Inferior parietal cortex (tissue), 1 donor: ENCODE measurements around the gene LCE3C.
"Not testable (repeated sequence)": the region's sequence is repeated elsewhere in the genome, so short reads cannot be mapped to it uniquely, and the experiment has no call there.

Experiments used
- DNase-seq: peaks from one replicate; pipeline ENCODE4 v3.0.0-alpha.2; 2016; ENCODE audit errors: extremely low spot score

The LCE3C gene

GRCh38 chr1:152599934-152600333, at the start of gene LCE3C:
Gene LCE3C, plus strand, starts transcription at chr1:152600234. Its CDS starts 498 bp downstream, at chr1:152600732.
- DNase-seq: no peak

- DNase-seq: no peak
Measured at GRCh38 chr1:152565115-152565514, 34.9 kb upstream of the LCE3C start.

DNA sequence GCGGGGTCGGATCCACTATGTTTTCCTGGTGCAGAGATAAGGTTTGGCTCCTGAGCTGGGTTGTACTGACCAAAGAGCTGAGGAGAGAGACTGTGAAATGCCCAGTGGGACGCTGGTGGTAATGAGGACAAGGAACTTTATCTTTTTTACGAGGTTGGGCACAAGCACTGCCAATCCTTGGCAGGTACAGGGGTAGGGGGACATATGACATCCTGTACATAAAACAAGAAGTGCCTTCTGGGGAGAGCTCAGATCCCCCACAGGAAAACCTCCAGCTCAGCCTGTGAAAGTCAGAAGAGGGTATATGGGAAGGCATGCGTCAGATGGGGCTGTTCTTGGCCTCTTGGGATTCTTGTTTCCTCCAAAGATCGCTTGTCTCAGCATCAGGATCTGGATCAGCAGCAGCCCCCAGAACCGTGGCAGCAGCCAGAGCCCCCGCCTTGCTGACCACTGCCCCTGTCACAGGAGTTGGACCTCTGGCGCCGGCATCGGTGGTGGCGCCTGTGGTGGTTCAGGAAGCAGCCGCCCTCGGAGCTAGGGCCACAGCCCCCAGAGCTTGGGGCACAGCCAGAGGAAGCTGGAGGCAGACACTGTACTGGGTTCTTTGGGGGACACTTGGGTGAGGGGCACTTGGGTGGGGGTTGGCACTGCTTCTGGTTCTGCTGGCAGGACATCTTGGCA, 34.4 kb upstream of the LCE3C start:
- no peak for DNase-seq

DNA sequence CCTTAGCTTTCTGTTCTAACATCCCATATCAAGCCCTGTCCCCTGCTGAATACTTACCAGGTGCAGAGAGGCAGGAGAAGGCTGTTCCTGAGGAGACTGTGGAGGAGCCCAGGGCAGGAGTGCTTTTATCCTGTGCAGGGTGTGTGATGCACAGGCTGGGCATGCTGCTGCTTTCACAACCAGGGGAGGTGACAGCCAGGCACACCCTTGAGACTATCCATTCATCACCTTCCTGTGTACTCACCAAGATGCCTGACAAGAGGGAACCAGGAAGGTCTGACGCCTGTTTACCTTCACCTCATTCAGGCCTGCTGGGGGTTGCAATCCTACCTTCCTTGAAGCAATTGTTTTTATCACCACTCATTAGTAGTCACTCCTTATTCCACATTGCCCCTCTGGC, 33.4 kb upstream of the LCE3C start, which contains the start of gene LCE3E:
TSS of gene LCE3E (minus strand) at position 100 of the 400 bp plus-strand sequence. CDS start 572 bp downstream, outside the sequence.
- DNase-seq: no peak

DNA sequence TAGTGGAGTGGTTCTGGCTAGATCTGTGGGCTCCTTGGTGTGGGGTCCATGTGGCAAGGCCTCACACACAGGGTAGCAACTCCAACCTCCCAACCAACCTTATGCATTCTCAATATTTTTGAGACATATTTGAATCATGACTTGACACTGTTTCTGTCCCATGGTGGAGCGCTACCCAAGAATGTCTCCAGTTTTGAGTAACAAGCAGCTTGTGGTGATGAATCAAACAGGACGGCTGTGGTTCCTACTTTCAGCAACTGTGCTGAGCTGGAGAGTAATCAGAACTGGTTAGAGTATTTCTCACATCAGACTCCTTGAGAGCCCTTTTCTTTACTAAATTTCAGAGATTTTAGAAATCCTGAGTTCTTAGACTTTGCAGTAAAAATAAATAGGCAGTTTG, 22.9 kb upstream of the LCE3C start:
- DNase-seq: no peak

DNA sequence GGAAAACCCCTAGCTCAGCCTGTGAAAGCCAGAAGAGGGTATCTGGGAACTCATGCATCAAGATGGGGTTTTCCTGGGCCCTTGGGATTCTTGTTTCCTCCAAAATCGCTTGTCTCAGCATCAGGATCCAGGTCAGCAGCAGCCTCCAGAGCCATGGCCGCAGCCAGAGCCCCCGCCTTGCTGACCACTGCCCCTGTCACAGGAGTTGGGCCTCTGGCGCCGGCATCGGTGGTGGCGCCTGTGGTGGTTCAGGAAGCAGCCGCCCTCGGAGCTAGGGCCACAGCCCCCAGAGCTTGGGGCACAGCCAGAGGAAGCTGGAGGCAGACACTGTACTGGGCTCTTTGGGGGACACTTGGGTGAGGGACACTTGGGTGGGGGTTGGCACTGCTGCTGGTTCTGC, 20.5 kb upstream of the LCE3C start:
- not testable (repeated sequence) for DNase-seq

DNA sequence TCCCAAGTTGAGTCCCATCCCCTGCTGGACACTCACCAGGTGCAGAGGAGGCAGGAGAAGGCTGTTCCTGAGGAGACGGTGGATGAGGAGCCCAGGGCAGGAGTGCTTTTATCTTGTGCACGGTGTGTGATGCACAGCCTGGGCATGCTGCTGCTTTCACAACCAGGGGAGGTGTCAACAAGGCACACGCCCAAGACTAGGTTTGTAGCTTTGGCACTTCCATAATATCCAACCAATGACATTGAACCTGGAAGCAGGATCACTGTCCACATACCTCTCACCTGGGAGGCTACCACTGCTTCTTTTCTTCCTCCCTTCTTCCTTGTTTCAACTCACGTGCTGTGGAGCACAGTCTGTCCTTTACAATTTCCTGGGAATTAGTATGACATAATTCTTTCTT, 19.6 kb upstream of the LCE3C start, which contains the start of gene LCE3D:
TSS of gene LCE3D (minus strand) at position 84 of the 400 bp plus-strand sequence. CDS start 580 bp downstream, outside the sequence.
- no peak for DNase-seq

DNA sequence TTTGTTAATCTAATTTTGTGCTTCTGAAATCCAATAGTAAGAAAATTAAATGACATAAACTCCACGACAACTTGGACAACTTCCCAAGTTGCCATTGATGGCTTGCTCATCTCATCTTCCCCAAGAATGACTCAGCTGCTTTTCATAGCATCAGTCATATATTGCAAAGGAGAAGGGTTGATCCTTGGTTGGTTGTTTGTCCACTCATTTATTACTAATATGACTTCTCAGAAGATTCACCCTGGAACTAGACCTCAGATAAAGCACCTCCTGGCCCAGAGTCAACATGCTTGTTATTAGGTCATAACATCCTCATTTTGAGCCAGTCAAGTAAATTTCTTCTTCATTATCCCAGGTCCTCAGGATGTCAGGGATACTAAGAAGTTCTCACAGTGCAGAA, 17.4 kb upstream of the LCE3C start:
- DNase-seq: no peak

GRCh38 chr1:152585586-152585985, 14.4 kb upstream of the LCE3C start:
- DNase-seq: no peak

GRCh38 chr1:152596986-152597385, 3.0 kb upstream of the LCE3C start:
- DNase-seq: no peak

- DNase-seq: no peak
Measured at GRCh38 chr1:152613511-152613910, 13.5 kb downstream of the LCE3C start, which contains the start of gene LCE3B. Gene LCE3B, plus strand, starts transcription at chr1:152613811. Its CDS starts 0 bp downstream, at chr1:152613811.

DNA sequence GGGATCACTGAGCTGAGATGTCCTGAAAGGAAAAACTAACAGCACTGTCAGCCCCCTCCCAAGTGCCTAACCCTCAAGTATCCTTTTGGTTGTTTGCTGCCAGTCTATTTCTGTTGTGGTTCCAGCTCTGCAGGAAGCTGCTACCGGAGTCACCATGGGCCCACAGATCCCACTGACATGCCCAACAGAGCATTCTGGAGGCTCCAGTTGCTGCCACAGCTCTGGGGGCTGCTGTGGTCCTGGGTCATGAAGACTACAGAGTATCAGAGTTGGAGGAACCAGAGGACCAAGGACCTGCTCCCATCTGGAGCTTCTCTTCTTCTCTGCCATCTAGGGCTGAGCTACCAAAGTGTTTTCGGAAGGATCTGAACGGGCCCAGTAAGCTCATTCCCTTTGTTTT, 22.0 kb downstream of the LCE3C start:
- no peak for DNase-seq

DNA sequence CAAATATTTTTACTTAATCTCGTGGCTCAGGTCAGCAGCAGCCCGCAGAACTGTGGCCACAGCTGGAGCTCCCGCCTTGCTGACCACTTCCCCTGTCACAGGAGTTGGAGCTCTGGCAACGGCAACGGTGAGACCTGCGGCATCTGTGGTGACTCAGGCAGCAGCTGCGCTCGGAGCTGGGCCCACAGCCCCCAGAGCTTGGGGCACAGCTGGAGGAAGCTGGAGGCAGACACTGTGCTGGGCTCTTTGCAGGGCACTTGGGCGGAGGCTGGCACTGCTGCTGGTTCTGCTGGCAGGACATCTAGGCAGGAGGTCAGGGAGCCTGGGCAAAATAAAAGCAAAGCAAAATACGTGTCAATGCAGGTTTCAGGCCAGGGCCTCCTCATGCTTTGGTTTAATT, 22.8 kb downstream of the LCE3C start, which contains the start of gene LCE3A:
TSS of gene LCE3A (minus strand) at position 301 of the 400 bp plus-strand sequence. CDS start at position 301, 0 bp downstream.
- DNase-seq: no peak

DNA sequence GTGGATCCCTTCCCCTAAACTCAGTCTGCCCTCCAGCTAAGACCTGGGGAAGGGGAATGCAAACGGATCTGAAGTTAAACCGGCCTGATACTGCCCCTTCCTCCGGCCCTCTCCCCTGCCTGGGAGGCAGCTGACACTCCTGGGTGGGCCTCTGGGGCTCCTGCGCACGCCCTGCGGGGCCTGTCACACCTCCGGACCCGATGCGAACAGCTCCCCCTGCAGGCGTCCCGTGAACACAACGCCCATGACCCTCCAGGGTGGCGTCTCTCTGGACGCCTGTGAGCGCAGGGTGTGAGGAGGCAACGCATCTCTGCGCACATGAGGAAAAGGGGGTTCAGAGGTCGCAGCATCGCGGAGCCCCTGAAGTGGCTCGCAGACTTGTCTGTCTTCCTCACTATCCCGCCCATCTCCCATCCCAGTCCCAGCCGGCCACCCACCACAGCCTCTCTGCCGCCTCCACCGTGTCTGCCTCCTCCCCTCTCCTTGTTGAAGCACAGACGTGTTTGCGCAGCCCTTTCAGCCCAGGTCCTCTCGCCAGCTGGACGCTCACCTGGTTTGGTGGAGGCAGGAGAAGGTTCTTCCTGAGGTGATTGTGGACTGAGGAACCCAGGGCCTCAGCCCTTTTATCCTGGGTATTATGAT, 23.3 kb downstream of the LCE3C start:
- no peak for DNase-seq

- DNase-seq: no peak
Measured at GRCh38 chr1:152626744-152627143, 26.7 kb downstream of the LCE3C start.

DNA sequence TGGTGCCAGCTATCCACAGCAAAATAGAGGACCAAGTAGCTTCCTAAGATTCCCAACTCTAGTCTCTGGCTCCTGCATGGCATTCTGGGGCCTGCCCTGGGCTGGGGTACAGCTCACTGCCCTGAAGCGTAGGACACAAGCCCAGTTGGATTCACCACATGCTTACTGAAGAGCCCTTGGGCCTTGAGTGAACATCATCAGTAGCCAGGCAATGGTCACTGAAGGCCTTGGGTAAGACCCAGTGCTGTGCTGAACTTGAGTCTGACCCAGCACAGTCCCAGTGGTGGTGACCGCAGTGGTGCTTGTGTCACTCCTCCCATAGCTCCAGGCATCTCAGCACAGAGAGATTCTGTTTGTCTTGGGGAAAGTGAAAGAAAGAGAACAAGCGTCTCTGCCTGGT, 30.6 kb downstream of the LCE3C start:
- no peak for DNase-seq

- DNase-seq: no peak
Measured at GRCh38 chr1:152640351-152640750, 40.3 kb downstream of the LCE3C start.

DNA sequence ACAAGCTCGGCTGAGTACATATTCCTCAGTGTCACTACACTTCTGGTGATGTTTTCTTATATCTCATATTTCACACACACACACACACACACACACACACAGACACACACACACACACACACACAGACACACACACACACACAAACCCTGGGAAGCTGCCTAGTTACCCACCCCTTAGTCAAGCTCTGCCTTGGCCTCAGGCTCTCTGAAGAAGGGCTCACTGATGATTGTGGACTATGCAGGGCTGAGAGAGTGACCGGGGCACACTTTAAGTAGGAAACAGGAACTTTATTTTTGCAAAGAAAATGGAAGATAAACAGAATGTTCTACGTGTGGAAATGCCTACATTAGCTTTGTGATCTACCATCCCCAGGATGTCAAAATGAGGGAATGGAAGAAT, 43.9 kb downstream of the LCE3C start:
- DNase-seq: no peak

DNA sequence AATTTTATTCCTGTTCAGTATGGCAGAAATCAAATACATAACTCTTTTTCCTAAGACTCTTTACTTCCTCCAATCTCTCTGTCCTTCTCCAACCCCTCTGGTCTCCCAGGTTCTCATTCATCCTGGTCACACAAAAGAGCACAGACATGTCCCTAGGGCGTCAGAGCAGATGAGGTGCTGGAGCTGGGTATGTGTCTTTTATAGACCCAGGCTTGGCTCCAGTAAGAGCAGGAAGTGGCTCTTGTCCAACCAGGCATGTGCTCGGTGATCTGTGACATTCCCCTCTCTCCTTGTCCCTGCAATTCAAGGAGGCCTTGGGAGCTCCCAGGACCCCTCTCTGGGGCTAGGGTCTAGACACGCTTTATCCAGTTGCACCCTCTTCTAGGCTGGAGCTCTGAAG, 45.1 kb downstream of the LCE3C start:
- no peak for DNase-seq

GRCh38 chr1:152646656-152647055, 46.6 kb downstream of the LCE3C start:
- DNase-seq: no peak
